Skeletal muscle cell (primary cell): ENCODE results near the gene CD300E.
A peak's percentile ranks its signal among the peaks of the same experiment; 100 is the strongest.

Source experiments
- DNase-seq: peaks from one replicate; pipeline ENCODE4 v3.0.0-alpha.2; 2010; ENCODE audit warnings: low read depth
- H3K4me3 ChIP-seq: 2 replicates; pipeline ENCODE4 v1.5.1; 2011; ENCODE audit warnings: low read depth, mild to moderate bottlenecking, control low read depth, low read length, moderate library complexity

The CD300E gene

GRCh38 chr17:74571621-74572270, 51.8 kb downstream of the CD300E start:
- DNase-seq: no peak
- H3K4me3 ChIP-seq: no peak overlapping the region

- DNase-seq: peak; percentile 56
- H3K4me3 ChIP-seq: no peak overlapping the region
Measured at GRCh38 chr17:74569020-74570003, 54.2 kb downstream of the CD300E start.

GRCh38 chr17:74568106-74568873, 55.2 kb downstream of the CD300E start:
- H3K4me3 ChIP-seq: no peak overlapping the region
- no peak for DNase-seq

- DNase-seq: no peak
- H3K4me3 ChIP-seq: no peak within 1 kb of the TSS
Measured at GRCh38 chr17:74567397-74567796, 56.1 kb downstream of the CD300E start, which contains the start of gene CD300H. TSS of gene CD300H (minus strand) at chr17:74567509.

GRCh38 chr17:74566132-74566753, 57.3 kb downstream of the CD300E start:
- H3K4me3 ChIP-seq: no peak overlapping the region
- no peak for DNase-seq

GRCh38 chr17:74565126-74565525, 58.4 kb downstream of the CD300E start:
- H3K4me3 ChIP-seq: no peak overlapping the region
- DNase-seq: no peak

- no peak overlapping the region for H3K4me3 ChIP-seq
- no peak for DNase-seq
Measured at GRCh38 chr17:74563358-74563757, 60.2 kb downstream of the CD300E start.

GRCh38 chr17:74561586-74561985, 62.0 kb downstream of the CD300E start:
- DNase-seq: no peak
- no peak overlapping the region for H3K4me3 ChIP-seq
